Left lung (tissue), 10 donors: ENCODE results near the gene RYK. TPM values are rescaled to one million over a fixed set of nuclear protein-coding genes. Genes with fewer than 3 reads are reported as not detected.

ENCODE experiments used
- ATAC-seq: fragments of 200-7000 bp; cut with Tn5 transposase; one replicate; pipeline ENCODE4 v1.9.1; 2020; ENCODE audit warnings: moderate library complexity
- DNase-seq, 4 donors: peaks; one replicate each; pipeline ENCODE4 v3.0.0-alpha.2; 2013 to 2020
- H3K27ac ChIP-seq, 2 donors: fragments of 200-600 bp; sonication (generic) in 1 of 2; one replicate each; pipeline versions ENCODE4 v1.5.0 to v1.8.0; 2020 to 2021
- H3K27me3 ChIP-seq, 2 donors: fragments of 200-600 bp; sonication (generic) in 1 of 2; one replicate each; pipeline versions ENCODE4 v1.5.0 to v1.8.0; 2020 to 2021
- H3K36me3 ChIP-seq, 2 donors: fragments of 200-600 bp; sonication (generic) in 1 of 2; one replicate each; pipeline versions ENCODE4 v1.5.0 to v1.8.0; 2020 to 2021
- H3K4me1 ChIP-seq, 2 donors: fragments of 200-600 bp; one replicate each; pipeline ENCODE4 v1.8.0; 2021
- H3K4me3 ChIP-seq, 2 donors: fragments of 200-600 bp; sonication (generic) in 1 of 2; one replicate each; pipeline versions ENCODE4 v1.5.0 to v1.8.0; 2020 to 2021; ENCODE audit warnings: mild to moderate bottlenecking in 1 of 2
- H3K9me3 ChIP-seq, 2 donors: fragments of 200-600 bp; sonication (generic) in 1 of 2; one replicate each; pipeline versions ENCODE4 v1.5.0 to v1.8.0; 2020 to 2021
- intact Hi-C, 2 donors: fragments of 100-400 bp; cut with DNase I; formaldehyde crosslinking; loops; one replicate each; pipeline versions ENCODE4 v1.11.2 to v1.14.2; 2022
- polyA plus RNA-seq, 6 donors: library from polyadenylated mRNA; unstranded; fragments of 120-200 nt; gene quantifications; one replicate each; pipeline ENCODE4 v1.2.1, GENCODE V29; 2013; ENCODE audit not compliant: insufficient read length in 6 of 6
- total RNA-seq, 2 donors: library from RNA; stranded (reverse); fragmentation: NEBNext Ultra II Directional; extraction: Animal tissue kit (Norgen Biotek cat#: 25700); gene quantifications; one replicate each; pipeline ENCODE4 v1.2.1, GENCODE V29; 2021
- TF ChIP-seq, protein P1 (sequence below), 2 donors: fragments of 200-600 bp; sonication (generic) in 1 of 2; IDR thresholded peaks; one replicate each; pipeline versions ENCODE4 v1.5.0 to v1.8.0; 2021; ENCODE audit warnings: antibody characterized with exemption in 2 of 2
- donor health status: DM: no; HTN: yes; CAD: no.
- donor health status: DM: no; HTN: no; CAD: no.

RYK gene
- total and polyA plus RNA-seq, 8 donors, result 44.1 to 146 (median 125) TPM

GRCh38 chr3:134232151-134232550 lies 18.5 kb downstream of the RYK start:
- H3K4me1 ChIP-seq, result peaks cover 6 to 31% of the 10 kb centered on the region in 2 donors
- TF ChIP-seq, protein P1, sequence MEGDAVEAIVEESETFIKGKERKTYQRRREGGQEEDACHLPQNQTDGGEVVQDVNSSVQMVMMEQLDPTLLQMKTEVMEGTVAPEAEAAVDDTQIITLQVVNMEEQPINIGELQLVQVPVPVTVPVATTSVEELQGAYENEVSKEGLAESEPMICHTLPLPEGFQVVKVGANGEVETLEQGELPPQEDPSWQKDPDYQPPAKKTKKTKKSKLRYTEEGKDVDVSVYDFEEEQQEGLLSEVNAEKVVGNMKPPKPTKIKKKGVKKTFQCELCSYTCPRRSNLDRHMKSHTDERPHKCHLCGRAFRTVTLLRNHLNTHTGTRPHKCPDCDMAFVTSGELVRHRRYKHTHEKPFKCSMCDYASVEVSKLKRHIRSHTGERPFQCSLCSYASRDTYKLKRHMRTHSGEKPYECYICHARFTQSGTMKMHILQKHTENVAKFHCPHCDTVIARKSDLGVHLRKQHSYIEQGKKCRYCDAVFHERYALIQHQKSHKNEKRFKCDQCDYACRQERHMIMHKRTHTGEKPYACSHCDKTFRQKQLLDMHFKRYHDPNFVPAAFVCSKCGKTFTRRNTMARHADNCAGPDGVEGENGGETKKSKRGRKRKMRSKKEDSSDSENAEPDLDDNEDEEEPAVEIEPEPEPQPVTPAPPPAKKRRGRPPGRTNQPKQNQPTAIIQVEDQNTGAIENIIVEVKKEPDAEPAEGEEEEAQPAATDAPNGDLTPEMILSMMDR (IDR thresholded peaks at IDR 0.05), result no peak
- ATAC-seq (no peak), DNase-seq (no peak)
- no peaks in the 10 kb centered on the region for H3K27me3 ChIP-seq
- H3K4me3 ChIP-seq, result no peak overlapping the region
- intact Hi-C loops, result no loop called here
- no peak overlapping the region for H3K27ac ChIP-seq
- H3K9me3 ChIP-seq, result no peaks in the 10 kb centered on the region
- no peaks in the 10 kb centered on the region for H3K36me3 ChIP-seq

- no peak for ATAC-seq
Measured at GRCh38 chr3:134231131-134231530, 19.5 kb downstream of the RYK start.

DNA sequence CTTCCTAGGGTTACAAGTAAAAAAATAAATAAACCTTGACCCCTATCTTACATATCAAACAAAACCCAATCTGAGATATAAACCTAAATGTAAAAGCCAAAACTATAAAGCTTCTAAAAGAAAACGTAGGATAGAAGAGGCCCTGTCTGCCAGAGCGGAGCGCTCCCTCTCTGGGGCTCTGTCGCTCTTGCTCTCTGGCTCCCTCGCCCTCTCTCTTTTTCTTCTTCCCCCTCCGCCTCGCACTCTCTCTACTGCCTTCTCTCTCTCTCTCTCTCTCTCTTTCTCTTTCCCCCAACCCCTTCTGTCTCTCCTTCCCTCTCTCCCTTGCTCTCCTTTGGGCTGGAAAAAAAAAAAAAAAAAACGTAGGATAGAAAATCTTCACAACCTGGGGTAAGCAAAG lies 21.6 kb downstream of the RYK start:
- ATAC-seq (no peak), DNase-seq (no peak)
- TF ChIP-seq, protein P1 (IDR thresholded peaks at IDR 0.05), result no peak
- H3K4me3 ChIP-seq, result no peak overlapping the region
- H3K9me3 ChIP-seq, result no peaks in the 10 kb centered on the region
- H3K4me1 ChIP-seq, result peaks cover 6 to 14% of the 10 kb centered on the region in 2 donors
- H3K27me3 ChIP-seq, result no peaks in the 10 kb centered on the region
- intact Hi-C loops, result no loop called here
- H3K27ac ChIP-seq, result no peak overlapping the region
- H3K36me3 ChIP-seq, result no peaks in the 10 kb centered on the region

More at GRCh38 chr3:134231131-134231530, 19.5 kb downstream of the RYK start:
- Histone ChIP-seq H3K27me3 (no peaks in the 10 kb centered on the region), H3K4me1 (peaks cover 6 to 22% of the 10 kb centered on the region in 2 donors), H3K36me3 (no peaks in the 10 kb centered on the region), H3K27ac (no peak overlapping the region), H3K4me3 (no peak overlapping the region), H3K9me3 (no peaks in the 10 kb centered on the region)
- TF ChIP-seq, protein P1 (IDR thresholded peaks at IDR 0.05), result no peak
- no peak for DNase-seq
- intact Hi-C loops, result no loop called here

GRCh38 chr3:134228479-134228878 lies 22.2 kb downstream of the RYK start:
- intact Hi-C loops, result no loop called here
- DNase-seq (no peak), ATAC-seq (no peak)
- Histone ChIP-seq H3K36me3 (no peaks in the 10 kb centered on the region), H3K4me1 (peaks cover 6 to 14% of the 10 kb centered on the region in 2 donors), H3K27ac (no peak overlapping the region), H3K9me3 (no peaks in the 10 kb centered on the region), H3K4me3 (no peak overlapping the region), H3K27me3 (no peaks in the 10 kb centered on the region)
- TF ChIP-seq, protein P1 (IDR thresholded peaks at IDR 0.05), result no peak

DNA sequence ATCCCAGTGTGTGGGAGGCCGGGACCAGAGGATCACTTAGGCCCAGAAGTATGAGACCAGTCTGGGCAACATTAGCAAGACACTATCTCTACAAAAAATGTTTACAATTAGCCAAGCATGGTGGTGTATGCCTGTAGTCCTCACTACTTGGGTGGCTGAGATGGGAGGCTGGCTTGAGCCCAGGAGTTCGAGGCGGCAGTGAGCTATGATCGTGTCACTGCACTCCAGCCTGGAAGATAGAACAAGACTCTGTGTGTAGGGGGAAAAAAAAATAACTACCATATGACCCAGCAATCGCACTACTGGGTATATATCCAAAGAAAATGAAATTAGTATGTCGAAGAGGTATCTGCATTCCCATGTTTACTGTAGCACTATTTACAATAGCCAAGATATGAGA lies 22.6 kb downstream of the RYK start:
- ATAC-seq (no peak), DNase-seq (no peak)
- H3K36me3 ChIP-seq, result no peaks in the 10 kb centered on the region
- H3K27ac ChIP-seq, result no peak overlapping the region
- H3K4me1 ChIP-seq, result peaks cover 6 to 14% of the 10 kb centered on the region in 2 donors
- no peaks in the 10 kb centered on the region for H3K9me3 ChIP-seq
- TF ChIP-seq, protein P1 (IDR thresholded peaks at IDR 0.05), result no peak
- H3K27me3 ChIP-seq, result no peaks in the 10 kb centered on the region
- intact Hi-C loops, result no loop called here
- H3K4me3 ChIP-seq, result no peak overlapping the region
